Measurements from ENCODE around the gene STRA6.

The STRA6 gene

GRCh38 chr15:74130849-74131627 lies 71.5 kb downstream of the STRA6 start:
- DNase-seq: no peak

GRCh38 chr15:74130155-74130848 lies 72.3 kb downstream of the STRA6 start, which contains the start of gene ISLR2:
Gene ISLR2 (plus strand): TSS chr15:74130586. CDS start chr15:74132755, 2,169 bp downstream.
- DNase-seq: no peak

GRCh38 chr15:74129586-74130154 lies 72.9 kb downstream of the STRA6 start:
- DNase-seq: no peak

Data from activated CD8-positive, alpha-beta memory T cell treated with anti-CD3 and anti-CD28 coated beads, Interleukin-2, amount 50 U/mL, for 4 hours (primary cell).